Stimulated activated CD8-positive, alpha-beta memory T cell treated with anti-CD3 and anti-CD28 coated beads, Interleukin-15, amount 100 ng/mL, for 24 hours (primary cell): ENCODE measurements around the gene XYLB.

Experiments
- DNase-seq: peaks from one replicate; pipeline ENCODE4 v3.0.0-alpha.2; 2020; ENCODE audit warnings: low read depth

Gene XYLB

DNA sequence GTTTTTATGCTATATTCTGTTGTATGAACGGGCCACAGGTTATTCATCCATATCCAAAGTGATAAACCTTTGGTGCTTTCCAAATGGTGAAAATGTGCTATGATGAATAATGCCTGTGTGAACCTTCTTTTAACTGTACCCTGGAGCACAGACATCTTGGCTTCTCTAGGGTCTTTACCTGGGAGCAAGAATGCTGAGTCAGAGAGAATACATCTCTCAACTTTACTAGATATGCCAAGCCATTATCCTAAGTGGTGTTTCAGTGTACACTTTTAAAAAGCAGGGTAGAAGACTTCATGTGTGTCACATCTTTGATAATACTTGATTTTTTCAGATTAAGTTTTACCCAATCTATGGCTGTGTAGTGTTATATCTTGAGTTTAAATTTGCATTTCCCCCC, 23.5 kb upstream of the XYLB start:
- DNase-seq, result no peak

DNA sequence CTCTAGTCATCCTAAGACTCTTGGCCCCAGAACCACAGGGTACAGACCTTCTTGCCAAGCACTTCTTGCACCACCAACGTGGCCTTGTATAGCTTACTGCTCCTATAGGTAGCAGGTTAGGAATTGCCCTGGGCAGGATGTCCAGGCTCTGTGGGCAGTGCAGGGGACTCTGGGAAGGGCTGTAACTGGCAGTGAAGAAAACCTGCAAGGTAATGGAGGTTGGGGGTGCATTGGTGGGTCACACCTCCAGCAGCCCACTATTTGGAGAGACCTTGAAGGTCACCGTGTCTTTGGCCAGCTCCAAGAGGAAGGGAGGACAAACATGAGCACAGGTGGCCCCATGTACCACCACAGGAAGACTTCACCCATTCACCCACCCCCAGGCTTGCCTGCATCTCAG, 21.3 kb upstream of the XYLB start:
- no peak for DNase-seq

DNA sequence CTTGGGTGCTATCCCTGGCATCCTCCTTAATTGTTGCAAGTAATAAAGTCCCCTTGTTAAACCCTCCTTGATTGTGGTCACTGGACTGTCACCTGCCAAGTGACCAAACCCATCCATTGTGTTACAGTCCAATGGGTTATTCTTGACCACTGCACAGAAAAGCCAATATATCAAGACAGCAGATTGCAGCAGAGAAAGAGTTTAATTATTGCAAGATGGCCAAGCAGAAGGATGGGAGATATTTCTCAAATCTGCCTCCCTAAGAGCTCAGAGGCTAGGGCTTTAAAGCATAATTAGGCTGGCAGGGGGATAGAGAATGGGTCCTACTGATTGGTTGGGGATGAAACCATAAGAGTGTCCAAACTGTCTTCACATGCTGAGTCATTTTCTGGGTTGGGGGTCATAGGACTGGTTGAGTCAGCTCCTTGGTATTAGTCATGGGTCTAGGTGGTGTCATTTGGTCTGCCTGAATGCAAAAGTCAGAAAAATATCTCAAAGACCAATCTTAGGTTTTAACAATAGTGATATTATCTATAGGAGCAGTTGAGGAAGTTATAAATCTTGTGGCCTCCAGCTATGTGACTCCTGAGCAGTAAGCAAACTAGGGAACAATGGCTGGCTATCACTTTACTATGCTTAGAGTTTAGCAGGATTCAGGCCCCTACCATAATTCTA, 19.1 kb upstream of the XYLB start:
- no peak for DNase-seq

DNA sequence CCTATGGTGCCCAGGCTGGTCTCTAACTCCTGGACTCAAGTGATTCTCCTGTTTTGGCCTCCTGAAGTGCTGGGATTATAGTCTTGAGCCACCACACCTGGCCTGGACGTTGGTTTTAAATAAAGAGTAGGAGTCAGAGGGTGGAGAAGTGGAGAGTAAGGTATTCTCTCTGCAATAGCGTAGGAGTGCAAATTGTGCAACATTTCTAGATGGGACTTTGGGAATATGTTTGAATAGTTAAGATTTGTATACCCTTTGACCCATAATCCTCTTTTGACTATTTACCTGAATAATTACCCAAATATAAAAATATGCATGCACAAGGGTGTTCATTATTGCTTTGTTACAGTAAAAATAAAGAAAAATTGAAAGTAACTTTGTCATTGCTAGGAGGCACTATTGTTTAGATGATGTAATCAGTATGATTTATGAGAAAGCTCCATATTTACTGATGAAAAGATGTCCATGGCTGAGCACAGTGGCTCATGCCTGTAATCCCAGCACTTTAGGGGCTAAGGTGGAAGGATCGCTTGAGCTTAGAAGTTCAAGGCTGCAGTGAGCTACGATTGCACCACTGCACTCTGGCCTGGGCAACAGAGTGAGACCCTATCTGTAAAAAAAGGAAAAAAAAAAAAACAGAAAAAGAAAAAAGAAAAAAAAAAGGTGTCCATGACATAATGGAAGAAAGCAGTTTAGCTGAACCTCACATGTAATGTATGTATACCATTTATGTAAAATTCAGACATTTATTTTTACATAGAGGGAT, 15.1 kb upstream of the XYLB start:
- DNase-seq, result no peak

DNA sequence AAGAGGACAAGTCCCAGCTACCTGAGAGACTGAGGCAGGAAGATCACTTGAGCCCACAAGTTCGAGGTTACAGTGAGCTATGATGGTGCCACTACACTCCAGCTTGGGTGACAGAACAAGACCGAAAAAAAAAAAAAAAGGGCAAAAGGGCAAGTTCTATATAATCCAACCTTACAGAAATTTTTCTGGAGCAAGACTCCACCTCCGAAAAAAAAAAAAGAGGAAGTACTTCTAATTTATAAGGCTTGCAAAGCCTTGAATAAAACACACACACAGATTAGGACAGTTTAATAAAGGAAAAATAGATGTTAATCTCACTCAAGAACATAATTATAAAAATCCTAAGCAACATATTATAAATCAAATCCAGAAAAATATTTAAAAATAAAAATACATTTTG, 14.4 kb upstream of the XYLB start:
- DNase-seq, result no peak

DNA sequence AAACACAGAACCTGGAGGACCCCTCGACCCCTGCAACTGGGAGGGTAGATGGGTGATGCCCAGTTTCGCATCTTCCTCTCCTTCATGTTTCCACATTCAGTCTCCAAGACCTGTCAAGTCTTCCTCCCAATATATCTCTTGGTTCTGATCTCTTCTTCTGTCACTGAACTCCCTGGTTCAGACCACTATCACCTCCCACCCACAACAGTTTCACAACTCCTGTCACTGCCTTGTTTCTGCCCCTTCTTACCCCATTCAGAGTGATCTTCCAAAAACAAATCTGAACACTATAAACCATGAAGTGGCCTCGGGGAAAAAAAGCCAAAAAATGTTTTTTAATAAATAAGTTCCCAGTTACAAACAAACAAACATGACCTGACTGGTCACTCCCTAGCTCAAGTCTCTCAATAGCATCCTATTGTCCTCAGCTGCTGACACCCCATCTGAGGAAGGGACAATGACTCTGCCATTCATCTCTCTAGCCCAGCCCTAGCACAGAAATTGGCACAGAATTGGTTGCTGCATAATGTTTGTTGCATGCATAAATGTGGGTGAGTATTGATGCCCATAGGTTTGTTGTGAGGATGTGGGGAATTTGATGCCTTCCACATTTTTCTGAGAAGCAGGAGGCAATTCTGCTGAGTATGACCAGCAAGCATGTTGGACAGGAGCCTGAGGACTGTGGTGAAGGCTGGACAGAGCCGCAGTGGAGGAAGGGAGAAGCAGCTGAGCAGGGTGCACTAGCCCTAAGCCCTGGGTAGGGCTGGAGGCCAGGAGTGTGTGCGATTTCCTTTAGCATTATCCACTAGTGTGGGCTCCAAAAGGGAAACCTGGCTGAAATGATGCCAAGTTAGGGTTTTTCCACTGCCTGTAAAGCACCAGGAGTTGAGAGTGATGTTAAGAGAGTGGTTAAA, 12.2 kb upstream of the XYLB start:
- DNase-seq, result no peak

DNA sequence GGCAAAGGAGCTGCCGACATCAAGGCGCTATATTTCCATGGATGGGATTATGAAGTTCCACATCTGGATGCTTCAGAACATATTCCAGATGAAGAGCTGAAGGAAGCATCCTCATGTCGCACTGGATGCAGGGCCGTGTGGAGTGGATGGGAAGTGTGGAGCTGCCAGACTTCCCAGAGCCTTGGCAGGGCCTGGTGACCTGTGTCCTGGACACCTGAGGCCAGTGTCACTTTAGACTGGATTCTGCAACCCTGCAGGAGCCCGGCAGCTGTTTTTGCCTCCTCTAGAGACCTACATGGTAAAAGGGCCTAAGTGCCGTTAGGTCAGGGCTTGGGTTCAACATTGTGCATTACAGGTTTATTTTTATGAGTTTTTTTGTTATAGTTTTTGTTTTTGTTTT, 11.3 kb upstream of the XYLB start:
- DNase-seq, result no peak

DNA sequence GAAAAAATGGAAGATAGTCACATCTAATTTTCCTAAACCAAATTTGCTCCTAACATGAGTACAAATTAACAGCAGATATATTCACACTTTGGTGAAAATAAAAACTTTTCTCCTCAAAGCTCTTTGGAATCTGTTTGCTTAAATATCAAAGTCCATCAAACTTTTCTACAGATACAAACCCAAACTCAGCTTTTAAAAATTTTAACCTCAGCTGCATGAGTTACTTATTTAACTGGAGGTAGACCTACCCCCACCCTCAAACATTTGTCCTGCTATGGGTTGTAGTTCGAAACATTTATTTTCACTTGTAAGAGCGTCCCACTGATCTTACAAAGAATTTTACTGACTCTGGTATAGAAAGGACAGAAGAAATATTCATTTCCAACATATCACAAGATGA, 8.9 kb upstream of the XYLB start:
- no peak for DNase-seq

DNA sequence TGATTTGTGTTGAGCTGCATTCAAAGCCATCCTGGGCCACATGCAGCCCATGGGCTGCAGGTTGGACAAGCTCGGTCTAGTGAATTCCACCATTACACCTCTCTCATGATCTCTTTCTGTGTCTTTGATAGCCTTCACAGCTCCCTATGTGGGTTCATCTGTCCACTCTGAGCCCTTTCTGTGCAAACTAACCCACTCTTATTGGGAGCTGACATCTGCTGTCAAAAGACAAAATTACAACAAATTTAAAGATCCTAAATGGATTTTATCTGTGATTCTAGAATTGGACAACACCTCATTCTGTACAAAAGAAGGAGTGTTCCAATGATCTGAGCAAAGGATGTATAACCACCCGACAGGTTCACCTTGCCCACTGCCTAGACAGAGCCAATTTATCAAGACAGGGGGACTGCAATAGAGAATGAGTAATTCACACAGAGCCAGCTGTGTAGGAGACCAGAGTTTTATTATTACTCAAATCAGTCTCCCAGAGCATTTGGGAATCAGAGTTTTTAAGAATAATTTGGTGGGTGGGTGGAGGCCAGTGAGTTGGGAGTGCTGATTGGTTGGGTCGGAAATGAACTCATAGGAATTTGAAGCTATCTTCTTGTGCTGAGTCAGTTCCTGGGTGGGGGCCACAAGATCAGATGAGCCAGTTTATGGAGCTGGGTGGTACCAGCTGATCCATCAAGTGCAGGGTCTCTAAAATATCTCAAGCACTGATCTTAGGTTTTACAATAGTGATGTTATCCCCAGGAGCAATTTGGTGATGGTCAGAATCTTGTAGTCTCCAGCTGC, 2.6 kb upstream of the XYLB start:
- DNase-seq, result no peak

DNA sequence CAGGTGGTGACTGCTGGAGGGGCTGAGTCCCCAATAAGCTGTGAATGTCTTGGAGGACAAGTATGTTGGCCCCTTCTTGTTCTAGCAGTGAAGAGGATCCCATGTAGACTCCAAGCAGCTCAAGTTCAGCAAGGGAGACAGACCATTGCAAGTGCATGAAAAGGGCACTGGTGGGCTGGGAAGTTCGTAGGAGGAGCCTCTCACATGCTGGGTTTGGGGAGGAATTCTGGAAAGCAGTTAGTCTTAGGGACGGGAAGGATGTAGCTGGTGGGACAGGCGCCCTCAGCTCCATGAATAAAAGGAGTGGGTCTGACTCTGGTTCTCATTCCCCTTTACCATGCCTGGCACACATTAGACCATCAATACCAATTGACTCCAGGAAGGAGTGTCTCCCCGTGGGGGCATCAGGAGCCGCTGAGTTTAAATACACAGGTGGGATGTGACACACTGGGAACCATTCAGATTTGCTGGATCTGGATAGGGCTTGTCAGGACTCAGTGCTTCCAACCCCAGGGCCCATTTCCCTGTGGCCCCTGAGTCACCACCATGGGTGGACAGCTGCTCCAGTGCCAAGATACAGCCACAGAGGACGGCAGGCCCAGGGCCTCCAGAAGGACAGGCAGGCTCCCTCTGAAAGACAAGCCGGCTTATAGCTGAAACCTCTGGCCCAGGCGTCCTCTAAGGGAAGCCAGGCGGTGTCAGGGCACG, 552 bp upstream of the XYLB start:
- DNase-seq, result no peak

DNA sequence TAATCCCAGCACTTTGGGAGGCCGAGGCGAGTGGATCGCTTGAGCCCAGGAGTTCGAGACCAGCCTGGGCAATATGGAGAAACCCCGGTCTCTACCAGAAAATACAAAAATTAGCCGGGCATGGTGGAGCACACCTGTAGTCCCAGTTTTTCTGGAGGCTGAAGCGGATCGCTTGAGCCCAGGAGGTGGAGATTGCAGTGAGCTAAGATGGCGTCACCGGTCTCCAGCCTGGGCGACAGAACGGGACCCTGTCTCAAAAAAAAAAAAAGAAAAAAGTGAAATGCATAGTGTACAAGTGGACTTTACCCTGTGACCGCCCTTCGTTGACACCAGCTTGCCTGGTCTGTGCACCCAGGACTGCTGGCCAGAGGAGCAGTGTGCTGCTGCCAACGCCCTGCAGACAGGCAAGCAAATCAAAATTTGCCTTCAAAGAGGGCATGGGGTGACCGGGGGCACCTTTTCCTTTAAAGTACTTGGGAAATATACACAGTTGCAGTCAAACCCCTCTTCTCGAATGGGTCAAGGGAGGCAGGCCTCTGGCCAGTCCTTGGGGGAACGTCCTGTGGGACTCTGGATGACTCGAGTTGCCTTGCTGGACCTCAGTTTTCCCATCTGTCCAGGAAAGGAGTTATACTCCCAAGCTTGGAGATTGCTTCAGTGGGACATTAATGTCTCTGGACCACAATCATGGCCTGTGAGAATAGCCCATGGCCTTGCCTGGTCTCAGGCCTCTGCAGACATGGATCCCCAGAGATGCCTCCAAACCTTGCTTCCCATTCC, 1.0 kb downstream of the XYLB start:
- DNase-seq, result no peak

DNA sequence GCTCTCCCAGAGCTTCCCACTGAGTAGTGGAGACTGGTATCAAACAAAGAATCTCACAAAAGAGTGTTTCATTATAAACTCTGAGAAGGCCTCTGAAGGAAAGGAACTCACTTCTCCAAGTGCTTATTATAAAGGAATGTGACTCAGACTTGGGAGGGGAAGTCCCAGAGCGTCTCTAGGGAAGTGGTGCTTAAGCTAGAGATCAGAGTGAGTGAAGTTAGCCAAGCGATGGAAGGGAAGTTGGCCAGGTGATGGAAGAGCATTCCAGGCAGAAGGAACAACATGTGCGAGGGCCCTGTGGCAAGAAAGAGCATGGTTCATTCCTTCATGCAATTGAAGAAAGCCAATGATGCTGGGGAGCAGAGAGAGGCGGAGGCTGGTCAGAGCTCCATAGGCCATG, 2.3 kb downstream of the XYLB start:
- DNase-seq, result no peak

DNA sequence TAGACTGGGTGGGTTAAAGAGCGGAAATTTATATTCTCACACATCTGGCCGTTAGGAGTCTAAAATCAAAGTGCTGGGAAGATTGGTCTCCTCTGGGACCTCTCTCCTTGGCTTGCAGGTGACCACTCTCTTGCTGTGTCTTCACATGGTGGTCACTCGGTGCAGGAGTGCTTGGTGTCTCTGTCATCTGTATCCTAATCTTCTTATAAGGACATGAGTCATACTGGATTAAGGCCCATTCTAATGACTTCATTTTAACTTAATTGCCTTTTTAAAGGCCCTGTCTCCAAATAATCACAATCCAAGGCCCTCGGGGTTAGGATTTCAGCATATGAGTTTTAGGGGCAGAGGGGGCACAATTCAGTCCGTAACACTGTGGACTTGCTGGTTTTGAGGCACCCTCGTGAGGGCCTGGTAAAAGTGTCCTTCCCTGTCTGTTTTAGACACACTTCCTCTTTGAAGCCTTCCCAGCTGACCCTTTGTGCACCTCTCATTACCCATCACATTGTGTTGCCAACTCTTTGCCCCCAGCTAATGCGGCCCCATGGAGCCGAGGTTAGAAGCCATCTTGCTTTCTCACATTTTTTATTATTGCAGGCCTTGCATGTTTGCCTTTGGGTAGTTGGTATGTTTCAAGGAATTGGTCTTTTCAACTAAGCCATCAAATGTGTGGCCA, 3.2 kb downstream of the XYLB start:
- DNase-seq, result no peak

DNA sequence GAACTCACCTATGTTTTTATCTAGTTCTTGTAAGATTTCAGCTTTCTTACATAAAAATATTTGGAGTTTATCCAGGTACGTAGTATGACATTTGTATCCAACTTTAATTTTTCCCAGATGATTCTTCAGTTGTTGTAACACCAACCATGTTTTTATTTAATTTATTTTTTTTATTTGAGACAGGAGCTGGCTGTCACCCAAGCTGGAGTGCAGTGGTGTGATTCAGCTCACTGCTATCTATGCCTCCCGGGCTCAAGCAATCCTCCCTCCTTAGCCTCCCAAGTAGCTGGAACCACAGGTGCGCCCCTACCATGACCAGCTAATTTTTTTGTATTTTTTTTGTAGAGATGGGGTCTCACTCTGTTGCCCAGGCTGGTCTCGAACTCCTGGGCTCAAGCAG, 6.6 kb downstream of the XYLB start:
- DNase-seq, result no peak

DNA sequence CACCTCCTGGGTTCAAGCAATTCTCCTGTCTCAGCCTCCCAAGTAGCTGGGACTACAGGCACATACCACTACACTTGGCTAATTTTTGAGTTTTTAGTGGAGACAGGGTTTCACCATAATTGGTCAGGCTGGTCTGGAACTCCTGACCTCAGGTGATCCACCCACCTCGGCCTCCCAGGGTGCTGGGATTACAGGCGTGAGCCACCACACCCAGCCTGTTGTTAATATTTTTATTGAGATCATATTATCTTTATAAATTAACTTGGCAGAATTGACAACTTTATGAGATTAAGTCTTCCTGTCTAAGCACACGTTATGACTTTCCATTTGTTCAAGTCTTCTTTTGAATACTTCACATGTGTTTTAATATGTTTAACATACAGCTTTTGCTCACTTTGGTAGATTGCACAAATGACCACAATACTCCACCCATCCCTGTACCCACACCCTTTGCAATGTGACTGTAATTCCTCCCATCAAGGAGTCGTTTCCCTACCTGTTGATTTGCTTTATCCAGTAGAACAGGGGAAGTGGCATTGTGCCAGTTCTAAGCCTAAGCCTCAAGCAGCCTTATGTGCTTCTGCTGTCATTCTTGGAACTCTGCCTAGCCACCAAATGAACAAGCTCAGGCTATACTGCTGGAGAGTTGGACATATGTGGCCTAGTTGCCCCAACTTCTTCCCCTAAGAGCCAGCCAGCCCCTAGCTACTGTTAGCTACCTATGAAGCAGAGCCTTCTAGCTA, 8.2 kb downstream of the XYLB start:
- no peak for DNase-seq

DNA sequence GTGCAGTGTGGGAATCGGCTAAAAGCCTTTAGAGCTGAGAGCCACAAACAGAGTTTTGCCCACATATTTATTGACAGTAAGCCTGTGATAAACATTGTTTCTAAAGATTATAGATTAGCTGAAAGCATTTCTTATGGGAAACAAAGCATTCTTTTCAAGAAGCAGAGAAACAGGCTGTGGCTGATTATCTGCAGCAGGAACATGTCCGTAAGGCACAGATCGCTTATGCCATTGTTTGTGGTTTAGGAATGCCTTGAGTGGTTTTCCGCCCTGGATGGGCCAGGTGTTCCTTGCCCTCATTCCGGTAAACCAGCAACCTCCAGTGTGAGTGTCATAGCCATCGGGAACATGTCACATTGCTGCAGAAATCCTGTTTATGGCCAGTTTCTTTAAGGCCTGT, 12.5 kb downstream of the XYLB start:
- no peak for DNase-seq

DNA sequence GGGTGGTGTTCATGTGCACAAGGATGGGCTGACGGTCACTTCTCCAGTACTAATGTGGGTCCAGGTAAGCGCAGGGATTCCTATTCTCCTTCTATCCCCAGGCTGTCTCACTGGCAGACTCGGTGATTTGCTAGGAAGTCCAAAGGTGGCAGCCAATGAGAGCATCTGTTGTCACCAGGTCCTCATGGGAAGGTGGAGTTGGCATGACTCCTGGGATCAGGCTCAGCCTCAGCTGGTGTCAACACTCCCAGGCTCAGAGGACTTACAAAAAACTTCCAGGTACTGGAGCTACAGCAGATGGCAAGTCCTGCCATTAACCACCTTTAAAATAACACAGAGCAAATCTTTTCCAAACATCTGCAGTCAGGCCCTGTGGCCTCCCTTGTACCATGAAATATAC, 13.8 kb downstream of the XYLB start:
- DNase-seq, result no peak

DNA sequence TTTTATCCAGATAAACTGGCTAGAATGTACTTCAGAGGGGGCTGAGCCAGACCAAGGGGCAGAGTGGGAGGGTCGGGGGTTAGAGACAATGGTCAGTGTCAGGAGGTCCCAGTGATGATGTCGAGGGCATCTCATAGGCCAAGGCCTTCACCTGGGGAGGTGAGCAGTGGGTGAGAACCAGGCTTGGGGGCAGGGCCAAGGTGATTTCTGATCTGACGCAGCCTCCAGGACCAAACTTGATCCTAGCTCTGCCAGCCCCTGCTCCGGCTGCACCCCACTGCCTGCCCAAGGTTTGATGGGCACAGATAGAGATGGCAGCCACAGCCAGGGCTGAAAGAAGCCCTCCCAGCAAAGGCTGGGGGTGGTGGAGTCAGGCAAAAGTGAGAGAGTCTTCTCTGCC, 14.9 kb downstream of the XYLB start:
- DNase-seq, result no peak

DNA sequence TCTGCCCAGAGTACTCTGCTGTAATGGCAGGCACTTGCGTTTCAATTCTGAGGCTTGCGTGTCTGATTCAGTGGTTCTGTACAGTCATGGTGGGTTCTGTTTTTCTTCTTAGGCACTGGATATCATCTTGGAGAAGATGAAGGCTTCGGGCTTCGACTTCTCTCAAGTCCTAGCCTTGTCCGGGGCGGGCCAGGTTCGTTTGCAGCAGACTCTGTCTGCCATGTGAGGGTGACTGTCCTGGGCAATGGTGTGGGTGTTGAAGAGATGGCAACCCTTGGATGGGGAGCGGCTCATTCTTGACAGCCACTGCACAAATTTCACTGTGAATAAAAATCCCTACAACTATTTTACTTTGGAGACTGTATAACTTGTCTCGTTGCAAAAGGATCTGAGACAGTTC, 16.2 kb downstream of the XYLB start:
- no peak for DNase-seq
